Activated naive CD8-positive, alpha-beta T cell treated with anti-CD3 and anti-CD28 coated beads for 36 hours (primary cell): ENCODE data around the gene NAAA. TPM values are rescaled to one million over a fixed set of nuclear protein-coding genes. Genes with fewer than 3 reads are reported as not detected.

Experiments
- DNase-seq: peaks from one replicate; pipeline ENCODE4 v3.0.0; 2021
- H3K27ac Mint-ChIP-seq: one replicate; pipeline ENCODE4 v1.8.0; 2022; ENCODE audit warnings: mild to moderate bottlenecking, moderate library complexity, mixed read lengths
- H3K27me3 Mint-ChIP-seq: one replicate; pipeline ENCODE4 v1.8.0; 2022; ENCODE audit warnings: mild to moderate bottlenecking, mixed read lengths
- H3K36me3 Mint-ChIP-seq: one replicate; pipeline ENCODE4 v1.8.0; 2021; ENCODE audit warnings: mild to moderate bottlenecking, mixed read lengths
- H3K4me1 Mint-ChIP-seq: one replicate; pipeline ENCODE4 v1.8.0; 2021; ENCODE audit warnings: mixed read lengths
- H3K4me3 Mint-ChIP-seq: one replicate; pipeline ENCODE4 v1.8.0; 2022; ENCODE audit warnings: mild to moderate bottlenecking, moderate library complexity, mixed read lengths
- H3K9me3 Mint-ChIP-seq: one replicate; pipeline ENCODE4 v1.8.0; 2022; ENCODE audit warnings: mixed read lengths
- total RNA-seq, 2 experiments: library from RNA; stranded (reverse); gene quantifications; one replicate each; pipeline ENCODE4 v1.2.3, GENCODE V29; 2021

Gene NAAA
- total RNA-seq, 2 experiments from 2014 or later, result 31.9 to 36.5 TPM

GRCh38 chr4:75898536-75898935 lies 42.3 kb downstream of the NAAA start:
- no peak overlapping the region for H3K27ac Mint-ChIP-seq
- no peaks in the 10 kb centered on the region for H3K36me3 Mint-ChIP-seq
- no peaks in the 10 kb centered on the region for H3K4me1 Mint-ChIP-seq
- no peaks in the 10 kb centered on the region for H3K9me3 Mint-ChIP-seq
- DNase-seq, result no peak
- no peaks in the 10 kb centered on the region for H3K27me3 Mint-ChIP-seq
- no peak overlapping the region for H3K4me3 Mint-ChIP-seq

GRCh38 chr4:75895744-75896314 lies 45.0 kb downstream of the NAAA start:
- Mint-ChIP-seq H3K27me3 (no peaks in the 10 kb centered on the region), H3K36me3 (no peaks in the 10 kb centered on the region), H3K4me1 (no peaks in the 10 kb centered on the region), H3K27ac (no peak overlapping the region), H3K4me3 (no peak overlapping the region), H3K9me3 (no peaks in the 10 kb centered on the region)
- no peak for DNase-seq

GRCh38 chr4:75892508-75892907 lies 48.3 kb downstream of the NAAA start:
- no peak for DNase-seq
- H3K27me3 Mint-ChIP-seq, result no peaks in the 10 kb centered on the region
- no peak overlapping the region for H3K4me3 Mint-ChIP-seq
- H3K4me1 Mint-ChIP-seq, result no peaks in the 10 kb centered on the region
- no peaks in the 10 kb centered on the region for H3K36me3 Mint-ChIP-seq
- no peaks in the 10 kb centered on the region for H3K9me3 Mint-ChIP-seq
- no peak overlapping the region for H3K27ac Mint-ChIP-seq

GRCh38 chr4:75891611-75892010 lies 49.2 kb downstream of the NAAA start:
- H3K4me1 Mint-ChIP-seq, result no peaks in the 10 kb centered on the region
- no peak for DNase-seq
- no peaks in the 10 kb centered on the region for H3K36me3 Mint-ChIP-seq
- H3K27ac Mint-ChIP-seq, result no peak overlapping the region
- H3K9me3 Mint-ChIP-seq, result no peaks in the 10 kb centered on the region
- no peak overlapping the region for H3K4me3 Mint-ChIP-seq
- H3K27me3 Mint-ChIP-seq, result no peaks in the 10 kb centered on the region

GRCh38 chr4:75889537-75890199 lies 51.1 kb downstream of the NAAA start:
- no peaks in the 10 kb centered on the region for H3K36me3 Mint-ChIP-seq
- no peaks in the 10 kb centered on the region for H3K9me3 Mint-ChIP-seq
- DNase-seq, result no peak
- no peak overlapping the region for H3K4me3 Mint-ChIP-seq
- no peaks in the 10 kb centered on the region for H3K4me1 Mint-ChIP-seq
- no peaks in the 10 kb centered on the region for H3K27me3 Mint-ChIP-seq
- no peak overlapping the region for H3K27ac Mint-ChIP-seq

GRCh38 chr4:75886104-75886503 lies 54.7 kb downstream of the NAAA start:
- no peak for DNase-seq
- H3K27me3 Mint-ChIP-seq, result no peaks in the 10 kb centered on the region
- H3K4me3 Mint-ChIP-seq, result no peak overlapping the region
- no peak overlapping the region for H3K27ac Mint-ChIP-seq
- H3K36me3 Mint-ChIP-seq, result no peaks in the 10 kb centered on the region
- no peaks in the 10 kb centered on the region for H3K9me3 Mint-ChIP-seq
- no peaks in the 10 kb centered on the region for H3K4me1 Mint-ChIP-seq

- Mint-ChIP-seq H3K36me3 (no peaks in the 10 kb centered on the region), H3K9me3 (no peaks in the 10 kb centered on the region), H3K27ac (no peak overlapping the region), H3K4me3 (no peak overlapping the region), H3K27me3 (no peaks in the 10 kb centered on the region), H3K4me1 (no peaks in the 10 kb centered on the region)
- no peak for DNase-seq
Measured at GRCh38 chr4:75881476-75881875, 59.3 kb downstream of the NAAA start.

- H3K4me1 Mint-ChIP-seq, result no peaks in the 10 kb centered on the region
- no peaks in the 10 kb centered on the region for H3K36me3 Mint-ChIP-seq
- no peak for DNase-seq
- no peaks in the 10 kb centered on the region for H3K27me3 Mint-ChIP-seq
- no peak overlapping the region for H3K27ac Mint-ChIP-seq
- no peak overlapping the region for H3K4me3 Mint-ChIP-seq
- no peaks in the 10 kb centered on the region for H3K9me3 Mint-ChIP-seq
Measured at GRCh38 chr4:75880278-75880677, 60.5 kb downstream of the NAAA start.

- Mint-ChIP-seq H3K9me3 (no peaks in the 10 kb centered on the region), H3K4me1 (no peaks in the 10 kb centered on the region), H3K27ac (no peak overlapping the region), H3K27me3 (no peaks in the 10 kb centered on the region), H3K36me3 (no peaks in the 10 kb centered on the region), H3K4me3 (no peak overlapping the region)
- DNase-seq, result no peak
Measured at GRCh38 chr4:75878246-75878756, 62.5 kb downstream of the NAAA start.

- H3K27me3 Mint-ChIP-seq, result no peaks in the 10 kb centered on the region
- no peaks in the 10 kb centered on the region for H3K36me3 Mint-ChIP-seq
- no peak overlapping the region for H3K4me3 Mint-ChIP-seq
- H3K27ac Mint-ChIP-seq, result no peak overlapping the region
- H3K4me1 Mint-ChIP-seq, result no peaks in the 10 kb centered on the region
- H3K9me3 Mint-ChIP-seq, result no peaks in the 10 kb centered on the region
- DNase-seq, result no peak
Measured at GRCh38 chr4:75876218-75876617, 64.6 kb downstream of the NAAA start.

- DNase-seq, result no peak
- no peaks in the 10 kb centered on the region for H3K9me3 Mint-ChIP-seq
- H3K4me1 Mint-ChIP-seq, result no peaks in the 10 kb centered on the region
- no peaks in the 10 kb centered on the region for H3K36me3 Mint-ChIP-seq
- no peak overlapping the region for H3K27ac Mint-ChIP-seq
- no peak overlapping the region for H3K4me3 Mint-ChIP-seq
- H3K27me3 Mint-ChIP-seq, result no peaks in the 10 kb centered on the region
Measured at GRCh38 chr4:75869100-75869499, 71.7 kb downstream of the NAAA start.

- H3K4me1 Mint-ChIP-seq, result no peaks in the 10 kb centered on the region
- no peaks in the 10 kb centered on the region for H3K9me3 Mint-ChIP-seq
- no peak overlapping the region for H3K4me3 Mint-ChIP-seq
- no peak for DNase-seq
- no peak overlapping the region for H3K27ac Mint-ChIP-seq
- no peaks in the 10 kb centered on the region for H3K36me3 Mint-ChIP-seq
- H3K27me3 Mint-ChIP-seq, result no peaks in the 10 kb centered on the region
Measured at GRCh38 chr4:75867130-75867529, 73.7 kb downstream of the NAAA start.

Other genes with a start within 250 kb of the NAAA start
- 10 to 100 TPM; 43.7 to 45.7 TPM for gene USO1, start 216.4 kb downstream of the NAAA start, total RNA-seq
- not detected for gene PPEF2, start 38.6 kb downstream of the NAAA start, total RNA-seq
- gene SDAD1, start 49.9 kb upstream of the NAAA start, total RNA-seq, result 10 to 100 TPM; 70.9 to 72.0 TPM
- 1 to 10 TPM; 2.2 to 2.7 TPM for gene CXCL9, start 66.5 kb upstream of the NAAA start, total RNA-seq
- 1 to 10 TPM; 2.1 to 3.0 TPM for gene CXCL10, start 82.5 kb upstream of the NAAA start, total RNA-seq
- gene CXCL11, start 95.1 kb upstream of the NAAA start, total RNA-seq, result under 1 TPM; 0.30 to 0.60 TPM
- gene ART3, start 133.7 kb upstream of the NAAA start, total RNA-seq, result under 1 TPM in 1 of 2 experiments, not detected in 1; 0.60 TPM
- 10 to 100 TPM; 72.1 to 76.2 TPM for gene NUP54, start 207.4 kb upstream of the NAAA start, total RNA-seq